ENCODE results near the gene C17orf114.

The C17orf114 gene

DNA sequence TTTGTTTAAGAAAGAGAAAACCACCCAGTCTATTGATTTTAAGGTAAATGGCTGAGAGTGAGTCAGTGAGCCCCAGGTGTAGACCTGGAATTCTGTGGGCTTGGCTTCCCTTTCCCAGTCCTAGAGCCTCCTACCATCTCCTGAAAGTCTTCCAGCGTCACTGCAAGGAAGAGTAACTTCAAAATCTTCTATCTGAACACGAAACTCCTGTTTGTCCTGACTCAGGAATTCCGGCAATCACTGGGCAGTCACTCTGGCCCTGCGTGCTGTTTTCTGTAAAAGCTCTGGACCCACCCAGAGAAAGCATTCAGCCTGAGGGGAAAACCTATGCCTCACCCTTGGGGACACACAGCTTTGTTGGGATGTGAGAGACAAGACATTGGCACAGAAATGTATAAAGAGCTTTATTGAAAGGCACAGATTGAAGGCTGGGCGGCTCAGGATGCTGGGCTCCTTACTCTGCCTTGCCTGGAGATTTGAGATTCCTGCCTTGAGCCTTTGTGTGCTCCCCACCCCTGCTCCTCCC, 46.9 kb upstream of the C17orf114 start:
- WGBS (ENCODE audit: missing lambda C conversion rate): 13% methylated on average over 5 of the region's 5 CpGs
- TF ChIP-seq, protein P1, sequence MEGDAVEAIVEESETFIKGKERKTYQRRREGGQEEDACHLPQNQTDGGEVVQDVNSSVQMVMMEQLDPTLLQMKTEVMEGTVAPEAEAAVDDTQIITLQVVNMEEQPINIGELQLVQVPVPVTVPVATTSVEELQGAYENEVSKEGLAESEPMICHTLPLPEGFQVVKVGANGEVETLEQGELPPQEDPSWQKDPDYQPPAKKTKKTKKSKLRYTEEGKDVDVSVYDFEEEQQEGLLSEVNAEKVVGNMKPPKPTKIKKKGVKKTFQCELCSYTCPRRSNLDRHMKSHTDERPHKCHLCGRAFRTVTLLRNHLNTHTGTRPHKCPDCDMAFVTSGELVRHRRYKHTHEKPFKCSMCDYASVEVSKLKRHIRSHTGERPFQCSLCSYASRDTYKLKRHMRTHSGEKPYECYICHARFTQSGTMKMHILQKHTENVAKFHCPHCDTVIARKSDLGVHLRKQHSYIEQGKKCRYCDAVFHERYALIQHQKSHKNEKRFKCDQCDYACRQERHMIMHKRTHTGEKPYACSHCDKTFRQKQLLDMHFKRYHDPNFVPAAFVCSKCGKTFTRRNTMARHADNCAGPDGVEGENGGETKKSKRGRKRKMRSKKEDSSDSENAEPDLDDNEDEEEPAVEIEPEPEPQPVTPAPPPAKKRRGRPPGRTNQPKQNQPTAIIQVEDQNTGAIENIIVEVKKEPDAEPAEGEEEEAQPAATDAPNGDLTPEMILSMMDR (IDR thresholded peaks at IDR 0.05): no peak
- TF ChIP-seq, protein P2, sequence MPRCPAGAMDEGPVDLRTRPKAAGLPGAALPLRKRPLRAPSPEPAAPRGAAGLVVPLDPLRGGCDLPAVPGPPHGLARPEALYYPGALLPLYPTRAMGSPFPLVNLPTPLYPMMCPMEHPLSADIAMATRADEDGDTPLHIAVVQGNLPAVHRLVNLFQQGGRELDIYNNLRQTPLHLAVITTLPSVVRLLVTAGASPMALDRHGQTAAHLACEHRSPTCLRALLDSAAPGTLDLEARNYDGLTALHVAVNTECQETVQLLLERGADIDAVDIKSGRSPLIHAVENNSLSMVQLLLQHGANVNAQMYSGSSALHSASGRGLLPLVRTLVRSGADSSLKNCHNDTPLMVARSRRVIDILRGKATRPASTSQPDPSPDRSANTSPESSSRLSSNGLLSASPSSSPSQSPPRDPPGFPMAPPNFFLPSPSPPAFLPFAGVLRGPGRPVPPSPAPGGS (IDR thresholded peaks at IDR 0.05): no peak
- no peak for TF ChIP-seq NR3C1 (IDR thresholded peaks at IDR 0.05)
- TF ChIP-seq CHD4 (IDR thresholded peaks at IDR 0.05; ENCODE audit: borderline replicate concordance): no peak
- no peak for TF ChIP-seq HOXB5 (CRISPR knock-in tag; IDR thresholded peaks at IDR 0.05)
- TF ChIP-seq ZFP36 (IDR thresholded peaks at IDR 0.05; ENCODE audit: borderline replicate concordance, partially characterized antibody): no peak
- no peak for TF ChIP-seq JUN (IDR thresholded peaks at IDR 0.05)
- no peak for TF ChIP-seq POLR2A (IDR thresholded peaks at IDR 0.05; ENCODE audit: low read length)
- peak in 1 of 2 experiments; percentile 4; a peak in 1 of 5 replicates for TF ChIP-seq EP300 (IDR thresholded peaks at IDR 0.05)
- peak; percentile 36; the same call in 1 of the 2 replicates for TF ChIP-seq GATA3 (IDR thresholded peaks at IDR 0.05; ENCODE audit: borderline replicate concordance)
- TF ChIP-seq, protein P3, sequence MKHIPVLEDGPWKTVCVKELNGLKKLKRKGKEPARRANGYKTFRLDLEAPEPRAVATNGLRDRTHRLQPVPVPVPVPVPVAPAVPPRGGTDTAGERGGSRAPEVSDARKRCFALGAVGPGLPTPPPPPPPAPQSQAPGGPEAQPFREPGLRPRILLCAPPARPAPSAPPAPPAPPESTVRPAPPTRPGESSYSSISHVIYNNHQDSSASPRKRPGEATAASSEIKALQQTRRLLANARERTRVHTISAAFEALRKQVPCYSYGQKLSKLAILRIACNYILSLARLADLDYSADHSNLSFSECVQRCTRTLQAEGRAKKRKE (CRISPR knock-in tag; IDR thresholded peaks at IDR 0.05; ENCODE audit: low read depth): no peak
- peak; percentile 77 for TF ChIP-seq MAFK (IDR thresholded peaks at IDR 0.05; ENCODE audit: partially characterized antibody)
- TF ChIP-seq, protein P4, sequence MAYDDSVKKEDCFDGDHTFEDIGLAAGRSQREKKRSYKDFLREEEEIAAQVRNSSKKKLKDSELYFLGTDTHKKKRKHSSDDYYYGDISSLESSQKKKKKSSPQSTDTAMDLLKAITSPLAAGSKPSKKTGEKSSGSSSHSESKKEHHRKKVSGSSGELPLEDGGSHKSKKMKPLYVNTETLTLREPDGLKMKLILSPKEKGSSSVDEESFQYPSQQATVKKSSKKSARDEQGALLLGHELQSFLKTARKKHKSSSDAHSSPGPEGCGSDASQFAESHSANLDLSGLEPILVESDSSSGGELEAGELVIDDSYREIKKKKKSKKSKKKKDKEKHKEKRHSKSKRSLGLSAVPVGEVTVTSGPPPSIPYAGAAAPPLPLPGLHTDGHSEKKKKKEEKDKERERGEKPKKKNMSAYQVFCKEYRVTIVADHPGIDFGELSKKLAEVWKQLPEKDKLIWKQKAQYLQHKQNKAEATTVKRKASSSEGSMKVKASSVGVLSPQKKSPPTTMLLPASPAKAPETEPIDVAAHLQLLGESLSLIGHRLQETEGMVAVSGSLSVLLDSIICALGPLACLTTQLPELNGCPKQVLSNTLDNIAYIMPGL (CRISPR knock-in tag; IDR thresholded peaks at IDR 0.05; ENCODE audit: borderline replicate concordance): no peak
- TF ChIP-seq RNF2 (IDR thresholded peaks at IDR 0.05; ENCODE audit: borderline replicate concordance, low read depth): no peak
- TF ChIP-seq RFX5 (IDR thresholded peaks at IDR 0.05): no peak
- Histone ChIP-seq H3K4me2 (peak overlapping the region; percentile 68), H3K4me3 (no peak overlapping the region), H3K27ac (peak overlapping the region; percentile 43 to 78), H3K9me3 (no peaks in the 10 kb centered on the region), H3K4me1 (peaks cover 65% of the 10 kb centered on the region)
- FAIRE-seq: peak; percentile 98
- ATAC-seq: peak; percentile 49 to 79; a peak in 5 of 6 replicates
- POLR2A ChIA-PET: interaction anchor here (1.0 kb wide), 2 partner anchors 53 to 59 kb away, joined by 3 to 6 read pairs; no protein-coding TSS in a partner anchor
- peak; percentile 80 to 83 for DNase-seq (ENCODE audit: low read depth in 1 of 2, low spot score in 1 of 2)
- CTCF ChIA-PET: interaction anchor here (0.7 to 4.4 kb wide), 8 partner anchors 9 to 59 kb away, joined by 3 to 18 read pairs (median 8); no protein-coding TSS in a partner anchor

DNA sequence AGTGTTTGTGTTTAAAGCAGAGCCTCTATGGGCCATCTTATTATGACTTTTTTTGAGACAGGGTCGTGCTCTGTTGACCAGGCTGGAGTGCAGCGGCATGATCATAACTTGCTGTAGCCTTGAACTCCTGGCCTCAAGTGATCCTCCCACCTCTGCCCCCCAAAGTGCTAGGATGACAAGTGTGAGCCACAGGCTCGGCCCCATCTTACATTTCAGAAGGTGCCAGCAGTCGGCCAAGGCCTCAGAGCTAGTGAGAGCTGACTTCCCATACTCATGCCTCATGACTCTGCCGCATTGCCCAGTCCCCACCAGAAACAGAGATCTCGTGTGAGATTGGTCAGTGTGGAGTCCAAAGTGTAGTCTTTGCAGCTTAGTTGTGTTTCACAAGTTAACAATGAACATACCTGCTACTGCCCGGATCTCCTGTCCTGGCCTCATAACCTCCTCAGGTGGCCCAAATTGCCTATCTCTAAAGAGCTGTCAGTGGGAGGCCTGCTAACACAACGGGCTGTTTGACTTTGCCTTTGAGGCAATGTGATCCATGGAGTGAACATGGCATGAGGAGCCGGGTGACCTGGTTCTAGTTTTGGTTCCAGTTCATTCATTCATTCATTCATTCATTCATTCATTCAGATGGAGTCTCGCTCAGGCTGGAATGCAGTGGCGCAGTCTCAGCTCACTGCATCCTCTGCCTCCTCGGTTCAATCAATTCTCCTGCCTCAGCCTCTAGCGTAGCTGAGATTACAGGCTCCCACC, 44.7 kb upstream of the C17orf114 start:
- no peaks in the 10 kb centered on the region for H3K9me3 ChIP-seq
- CTCF ChIA-PET: interaction anchor here (1.0 to 2.0 kb wide), 5 partner anchors 9 to 115 kb away, joined by 3 to 9 read pairs (median 3); no protein-coding TSS in a partner anchor
- H3K4me1 ChIP-seq: peaks cover 48% of the 10 kb centered on the region
- 83% methylated on average over 13 of the region's 13 CpGs for whole genome bisulfite sequencing (ENCODE audit: missing lambda C conversion rate)
- H3K4me3 ChIP-seq: no peak overlapping the region
- TF ChIP-seq JUNB (IDR thresholded peaks at IDR 0.05) (no peak), MAFK (IDR thresholded peaks at IDR 0.05; ENCODE audit: partially characterized antibody) (no peak), RARB (CRISPR knock-in tag; IDR thresholded peaks at IDR 0.05) (no peak), KDM5A (IDR thresholded peaks at IDR 0.05) (no peak), CBX8 (IDR thresholded peaks at IDR 0.05) (no peak)
- TF ChIP-seq, protein P5, sequence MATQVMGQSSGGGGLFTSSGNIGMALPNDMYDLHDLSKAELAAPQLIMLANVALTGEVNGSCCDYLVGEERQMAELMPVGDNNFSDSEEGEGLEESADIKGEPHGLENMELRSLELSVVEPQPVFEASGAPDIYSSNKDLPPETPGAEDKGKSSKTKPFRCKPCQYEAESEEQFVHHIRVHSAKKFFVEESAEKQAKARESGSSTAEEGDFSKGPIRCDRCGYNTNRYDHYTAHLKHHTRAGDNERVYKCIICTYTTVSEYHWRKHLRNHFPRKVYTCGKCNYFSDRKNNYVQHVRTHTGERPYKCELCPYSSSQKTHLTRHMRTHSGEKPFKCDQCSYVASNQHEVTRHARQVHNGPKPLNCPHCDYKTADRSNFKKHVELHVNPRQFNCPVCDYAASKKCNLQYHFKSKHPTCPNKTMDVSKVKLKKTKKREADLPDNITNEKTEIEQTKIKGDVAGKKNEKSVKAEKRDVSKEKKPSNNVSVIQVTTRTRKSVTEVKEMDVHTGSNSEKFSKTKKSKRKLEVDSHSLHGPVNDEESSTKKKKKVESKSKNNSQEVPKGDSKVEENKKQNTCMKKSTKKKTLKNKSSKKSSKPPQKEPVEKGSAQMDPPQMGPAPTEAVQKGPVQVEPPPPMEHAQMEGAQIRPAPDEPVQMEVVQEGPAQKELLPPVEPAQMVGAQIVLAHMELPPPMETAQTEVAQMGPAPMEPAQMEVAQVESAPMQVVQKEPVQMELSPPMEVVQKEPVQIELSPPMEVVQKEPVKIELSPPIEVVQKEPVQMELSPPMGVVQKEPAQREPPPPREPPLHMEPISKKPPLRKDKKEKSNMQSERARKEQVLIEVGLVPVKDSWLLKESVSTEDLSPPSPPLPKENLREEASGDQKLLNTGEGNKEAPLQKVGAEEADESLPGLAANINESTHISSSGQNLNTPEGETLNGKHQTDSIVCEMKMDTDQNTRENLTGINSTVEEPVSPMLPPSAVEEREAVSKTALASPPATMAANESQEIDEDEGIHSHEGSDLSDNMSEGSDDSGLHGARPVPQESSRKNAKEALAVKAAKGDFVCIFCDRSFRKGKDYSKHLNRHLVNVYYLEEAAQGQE (IDR thresholded peaks at IDR 0.05): no peak
- TF ChIP-seq, protein P6, sequence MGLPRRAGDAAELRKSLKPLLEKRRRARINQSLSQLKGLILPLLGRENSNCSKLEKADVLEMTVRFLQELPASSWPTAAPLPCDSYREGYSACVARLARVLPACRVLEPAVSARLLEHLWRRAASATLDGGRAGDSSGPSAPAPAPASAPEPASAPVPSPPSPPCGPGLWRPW (IDR thresholded peaks at IDR 0.05): no peak
- DNase-seq (ENCODE audit: low read depth in 1 of 2, low spot score in 1 of 2) (no peak), ATAC-seq (no peak), FAIRE-seq (peak; percentile 23)
- no peak overlapping the region for H3K4me2 ChIP-seq
- POLR2A ChIA-PET: no interaction called here
- H3K27ac ChIP-seq: no peak overlapping the region

Data from A549 (cell line).